ENCODE data around the gene CAMK1G. TPM values are rescaled to one million over a fixed set of nuclear protein-coding genes. Genes with fewer than 3 reads are reported as not detected.

CAMK1G gene
- total and polyA plus RNA-seq, 9 of the 15 experiments (the other 6 are each of a cell fraction or from before 2014, with no cell fraction given), result not detected

- TF ChIP-seq MGA (IDR thresholded peaks at IDR 0.05), result no peak
- peak; percentile 18 to 42; a peak in 1 of 4 replicates for TF ChIP-seq MAZ (CRISPR knock-in tag; conservative IDR thresholded peaks at IDR 0.05 in 1 of 2, IDR thresholded peaks at IDR 0.05 in 1 of 2)
- no peak for TF ChIP-seq TAL1 (IDR thresholded peaks at IDR 0.05)
Measured at GRCh38 chr1:209627732-209628196, 44.2 kb downstream of the CAMK1G start (continued).
